ENCODE data around the gene MRPL40.

DNA sequence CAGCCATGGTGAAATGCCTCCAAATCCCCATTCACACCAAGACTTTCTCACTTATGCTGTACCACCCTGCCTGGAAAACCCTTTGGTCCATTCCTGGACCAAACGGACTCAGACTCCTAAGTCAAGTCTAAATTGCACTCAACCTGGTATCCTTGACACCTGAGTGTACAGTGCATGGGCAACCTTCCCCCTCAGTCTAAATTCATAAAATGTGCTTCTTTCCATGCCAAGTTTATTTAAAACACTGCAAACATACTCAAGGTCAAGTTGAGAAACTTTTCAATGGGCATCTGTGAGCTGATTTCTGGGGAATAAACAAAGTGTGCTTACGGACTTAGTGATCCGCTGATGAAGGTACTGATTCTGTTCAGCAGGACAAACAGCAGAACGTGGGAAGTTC is 27.2 kb upstream of the MRPL40 start:
- TF ChIP-seq RXRB (CRISPR knock-in tag; IDR thresholded peaks at IDR 0.05; ENCODE audit: borderline replicate concordance) (no peak), RAD51 (IDR thresholded peaks at IDR 0.05; ENCODE audit: borderline replicate concordance) (no peak), ELK4 (CRISPR knock-in tag; IDR thresholded peaks at IDR 0.05; ENCODE audit: borderline replicate concordance) (no peak), CEBPZ (IDR thresholded peaks at IDR 0.05; ENCODE audit: low read length) (no peak), SMARCE1 (IDR thresholded peaks at IDR 0.05; ENCODE audit: borderline replicate concordance) (no peak), ZNF232 (CRISPR knock-in tag; IDR thresholded peaks at IDR 0.05; ENCODE audit: borderline replicate concordance) (no peak)
- TF ChIP-seq, protein P1, sequence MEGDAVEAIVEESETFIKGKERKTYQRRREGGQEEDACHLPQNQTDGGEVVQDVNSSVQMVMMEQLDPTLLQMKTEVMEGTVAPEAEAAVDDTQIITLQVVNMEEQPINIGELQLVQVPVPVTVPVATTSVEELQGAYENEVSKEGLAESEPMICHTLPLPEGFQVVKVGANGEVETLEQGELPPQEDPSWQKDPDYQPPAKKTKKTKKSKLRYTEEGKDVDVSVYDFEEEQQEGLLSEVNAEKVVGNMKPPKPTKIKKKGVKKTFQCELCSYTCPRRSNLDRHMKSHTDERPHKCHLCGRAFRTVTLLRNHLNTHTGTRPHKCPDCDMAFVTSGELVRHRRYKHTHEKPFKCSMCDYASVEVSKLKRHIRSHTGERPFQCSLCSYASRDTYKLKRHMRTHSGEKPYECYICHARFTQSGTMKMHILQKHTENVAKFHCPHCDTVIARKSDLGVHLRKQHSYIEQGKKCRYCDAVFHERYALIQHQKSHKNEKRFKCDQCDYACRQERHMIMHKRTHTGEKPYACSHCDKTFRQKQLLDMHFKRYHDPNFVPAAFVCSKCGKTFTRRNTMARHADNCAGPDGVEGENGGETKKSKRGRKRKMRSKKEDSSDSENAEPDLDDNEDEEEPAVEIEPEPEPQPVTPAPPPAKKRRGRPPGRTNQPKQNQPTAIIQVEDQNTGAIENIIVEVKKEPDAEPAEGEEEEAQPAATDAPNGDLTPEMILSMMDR (CRISPR knock-in tag; IDR thresholded peaks at IDR 0.05) = no peak
- TF ChIP-seq, protein P2, sequence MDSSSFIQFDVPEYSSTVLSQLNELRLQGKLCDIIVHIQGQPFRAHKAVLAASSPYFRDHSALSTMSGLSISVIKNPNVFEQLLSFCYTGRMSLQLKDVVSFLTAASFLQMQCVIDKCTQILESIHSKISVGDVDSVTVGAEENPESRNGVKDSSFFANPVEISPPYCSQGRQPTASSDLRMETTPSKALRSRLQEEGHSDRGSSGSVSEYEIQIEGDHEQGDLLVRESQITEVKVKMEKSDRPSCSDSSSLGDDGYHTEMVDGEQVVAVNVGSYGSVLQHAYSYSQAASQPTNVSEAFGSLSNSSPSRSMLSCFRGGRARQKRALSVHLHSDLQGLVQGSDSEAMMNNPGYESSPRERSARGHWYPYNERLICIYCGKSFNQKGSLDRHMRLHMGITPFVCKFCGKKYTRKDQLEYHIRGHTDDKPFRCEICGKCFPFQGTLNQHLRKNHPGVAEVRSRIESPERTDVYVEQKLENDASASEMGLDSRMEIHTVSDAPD (CRISPR knock-in tag; IDR thresholded peaks at IDR 0.05) = no peak
- TF ChIP-seq, protein P3, sequence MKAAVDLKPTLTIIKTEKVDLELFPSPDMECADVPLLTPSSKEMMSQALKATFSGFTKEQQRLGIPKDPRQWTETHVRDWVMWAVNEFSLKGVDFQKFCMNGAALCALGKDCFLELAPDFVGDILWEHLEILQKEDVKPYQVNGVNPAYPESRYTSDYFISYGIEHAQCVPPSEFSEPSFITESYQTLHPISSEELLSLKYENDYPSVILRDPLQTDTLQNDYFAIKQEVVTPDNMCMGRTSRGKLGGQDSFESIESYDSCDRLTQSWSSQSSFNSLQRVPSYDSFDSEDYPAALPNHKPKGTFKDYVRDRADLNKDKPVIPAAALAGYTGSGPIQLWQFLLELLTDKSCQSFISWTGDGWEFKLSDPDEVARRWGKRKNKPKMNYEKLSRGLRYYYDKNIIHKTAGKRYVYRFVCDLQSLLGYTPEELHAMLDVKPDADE (CRISPR knock-in tag; IDR thresholded peaks at IDR 0.05) = no peak
